ENCODE results near the gene GPR12. TPM values are rescaled to one million over a fixed set of nuclear protein-coding genes. Genes with fewer than 3 reads are reported as not detected.

GPR12 gene
- total RNA-seq, 2 donors from 2014 or later, result 0.05 TPM; not detected in 1

GRCh38 chr13:26759249-26759906 lies 1.2 kb downstream of the GPR12 start:
- no peak overlapping the region for H3K27ac ChIP-seq
- H3K4me1 ChIP-seq (replicated peaks), result peaks cover 4% of the 10 kb centered on the region
- 62% methylated on average over 27 of the region's 27 CpGs for WGBS
- H3K9me3 ChIP-seq, result no peaks in the 10 kb centered on the region
- TF ChIP-seq POLR2AphosphoS5 (IDR thresholded peaks at IDR 0.05) (no peak), POLR2A (IDR thresholded peaks at IDR 0.05) (no peak), CTCF (IDR thresholded peaks at IDR 0.05) (no peak)
- DNase-seq (ENCODE audit: low spot score), result no peak
- peaks cover 13% of the 10 kb centered on the region for H3K27me3 ChIP-seq (replicated peaks; ENCODE audit: insufficient read depth)
- no peak overlapping the region for H3K4me3 ChIP-seq
- no peaks in the 10 kb centered on the region for H3K36me3 ChIP-seq
- intact Hi-C loops (cut with DNase I), result no loop called here

- WGBS, result 78% methylated on average over 18 of the region's 18 CpGs
- no peaks in the 10 kb centered on the region for H3K36me3 ChIP-seq
- H3K27ac ChIP-seq, result no peak overlapping the region
- no peak for TF ChIP-seq POLR2A (IDR thresholded peaks at IDR 0.05)
- no peak for TF ChIP-seq CTCF (IDR thresholded peaks at IDR 0.05)
- no peak for TF ChIP-seq POLR2AphosphoS5 (IDR thresholded peaks at IDR 0.05)
- intact Hi-C loops (cut with DNase I), result no loop called here
- DNase-seq (ENCODE audit: low spot score), result no peak
- peaks cover 13% of the 10 kb centered on the region for H3K27me3 ChIP-seq (replicated peaks; ENCODE audit: insufficient read depth)
- no peak overlapping the region for H3K4me3 ChIP-seq
- H3K9me3 ChIP-seq, result no peaks in the 10 kb centered on the region
- H3K4me1 ChIP-seq (replicated peaks), result peaks cover 4% of the 10 kb centered on the region
Measured at GRCh38 chr13:26758496-26759157, 2.0 kb downstream of the GPR12 start.

GRCh38 chr13:26756961-26757360 lies 3.6 kb downstream of the GPR12 start:
- no peaks in the 10 kb centered on the region for H3K9me3 ChIP-seq
- no peak for TF ChIP-seq POLR2A (IDR thresholded peaks at IDR 0.05)
- TF ChIP-seq CTCF (IDR thresholded peaks at IDR 0.05), result no peak
- no peak for TF ChIP-seq POLR2AphosphoS5 (IDR thresholded peaks at IDR 0.05)
- no peak overlapping the region for H3K4me3 ChIP-seq
- H3K27ac ChIP-seq, result no peak overlapping the region
- H3K27me3 ChIP-seq (replicated peaks; ENCODE audit: insufficient read depth), result peaks cover 13% of the 10 kb centered on the region
- H3K4me1 ChIP-seq (replicated peaks), result peaks cover 4% of the 10 kb centered on the region
- intact Hi-C loops (cut with DNase I), result no loop called here
- WGBS, result 25% methylated on average over 3 of the region's 3 CpGs
- H3K36me3 ChIP-seq, result no peaks in the 10 kb centered on the region
- no peak for DNase-seq (ENCODE audit: low spot score)

- no peaks in the 10 kb centered on the region for H3K36me3 ChIP-seq
- TF ChIP-seq POLR2A (IDR thresholded peaks at IDR 0.05) (no peak), CTCF (IDR thresholded peaks at IDR 0.05) (no peak), POLR2AphosphoS5 (IDR thresholded peaks at IDR 0.05) (no peak)
- H3K27ac ChIP-seq, result no peak overlapping the region
- 87% methylated on average over 2 of the region's 2 CpGs for whole genome bisulfite sequencing
- H3K9me3 ChIP-seq, result no peaks in the 10 kb centered on the region
- H3K4me3 ChIP-seq, result no peak overlapping the region
- H3K4me1 ChIP-seq (replicated peaks), result no peaks in the 10 kb centered on the region
- DNase-seq (ENCODE audit: low spot score), result no peak
- no peaks in the 10 kb centered on the region for H3K27me3 ChIP-seq (replicated peaks; ENCODE audit: insufficient read depth)
- intact Hi-C loops (cut with DNase I), result no loop called here
Measured at GRCh38 chr13:26752671-26753070, 7.9 kb downstream of the GPR12 start.

- WGBS, result 95% methylated on average over 3 of the region's 3 CpGs
- no peak for TF ChIP-seq POLR2AphosphoS5 (IDR thresholded peaks at IDR 0.05)
- H3K27ac ChIP-seq, result no peak overlapping the region
- DNase-seq (ENCODE audit: low spot score), result no peak
- no peaks in the 10 kb centered on the region for H3K9me3 ChIP-seq
- no peaks in the 10 kb centered on the region for H3K36me3 ChIP-seq
- no peaks in the 10 kb centered on the region for H3K4me1 ChIP-seq (replicated peaks)
- H3K27me3 ChIP-seq (replicated peaks; ENCODE audit: insufficient read depth), result no peaks in the 10 kb centered on the region
- intact Hi-C loops (cut with DNase I), result no loop called here
- H3K4me3 ChIP-seq, result no peak overlapping the region
Measured at GRCh38 chr13:26749905-26750304, 10.7 kb downstream of the GPR12 start.
